Measurements from ENCODE around the gene ZFAND3. TPM values are rescaled to one million over a fixed set of nuclear protein-coding genes. Genes with fewer than 3 reads are reported as not detected.

Gene ZFAND3
- total RNA-seq, 1 donor from 2014 or later: 23.4 TPM

GRCh38 chr6:38188677-38189335, 369.3 kb downstream of the ZFAND3 start:
- DNase-seq: no peak

- no peak for DNase-seq
These were observed 371.9 kb downstream of the ZFAND3 start for GRCh38 chr6:38191418-38191817.

DNA sequence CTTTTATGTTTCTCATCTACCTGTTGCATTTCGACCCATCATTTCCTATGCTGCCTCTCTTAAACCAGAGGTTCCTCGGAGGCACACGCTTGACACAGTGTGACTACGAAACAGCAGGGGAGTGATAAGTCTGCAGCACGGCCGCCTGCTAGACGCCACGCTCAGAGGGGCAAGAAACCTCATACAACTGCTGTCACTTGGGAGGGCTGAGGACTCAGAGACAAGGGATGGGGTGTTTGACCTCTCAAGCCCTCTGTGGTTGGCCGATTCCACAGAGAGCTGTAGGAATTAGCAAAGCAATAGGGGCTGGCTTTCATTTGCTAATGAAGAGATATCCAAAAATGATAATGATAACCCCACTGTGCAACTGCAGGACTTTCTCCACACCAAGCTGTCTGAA, 372.5 kb downstream of the ZFAND3 start:
- no peak for DNase-seq

DNA sequence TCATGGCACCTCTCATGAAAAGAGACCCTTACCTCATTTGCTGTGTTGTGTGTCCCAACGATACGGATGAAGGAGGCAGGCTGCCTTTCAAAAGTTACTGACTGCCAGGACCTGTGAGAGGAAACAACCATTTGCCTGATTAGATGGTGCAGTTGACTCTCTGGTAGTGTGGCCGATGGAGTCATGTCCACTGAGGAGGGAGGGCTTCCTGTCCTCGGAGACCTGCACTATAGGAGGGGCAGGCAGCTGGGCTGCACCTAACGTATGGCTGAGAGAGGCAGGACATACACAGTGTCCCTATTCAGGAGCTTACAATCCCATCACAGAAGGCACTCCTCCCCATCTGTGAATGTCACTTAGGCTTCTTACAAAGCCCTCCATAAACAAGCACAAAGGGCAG, 373.0 kb downstream of the ZFAND3 start:
- DNase-seq: no peak

- no peak for DNase-seq
These were observed 373.5 kb downstream of the ZFAND3 start for GRCh38 chr6:38193051-38193450.

- no peak for DNase-seq
These were observed 374.2 kb downstream of the ZFAND3 start for GRCh38 chr6:38193481-38194281.

DNA sequence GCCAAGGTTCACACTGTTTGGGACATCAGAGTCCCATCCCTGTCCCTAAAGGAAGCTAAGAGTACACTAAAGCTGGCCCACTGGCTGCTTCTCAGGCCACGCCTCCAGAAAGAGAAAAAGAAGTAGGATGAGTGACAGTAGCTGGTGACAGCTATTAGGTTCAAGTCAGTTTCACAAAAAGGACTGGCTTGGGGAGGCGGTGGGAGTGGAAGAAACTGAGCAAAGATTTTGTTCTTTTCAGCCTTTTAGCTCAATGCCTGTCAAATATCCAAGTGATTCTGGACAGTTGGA, 374.7 kb downstream of the ZFAND3 start:
- no peak for DNase-seq

GRCh38 chr6:38194589-38194988, 375.1 kb downstream of the ZFAND3 start:
- DNase-seq: no peak

- no peak for DNase-seq
These were observed 375.6 kb downstream of the ZFAND3 start for GRCh38 chr6:38195113-38195635.

DNA sequence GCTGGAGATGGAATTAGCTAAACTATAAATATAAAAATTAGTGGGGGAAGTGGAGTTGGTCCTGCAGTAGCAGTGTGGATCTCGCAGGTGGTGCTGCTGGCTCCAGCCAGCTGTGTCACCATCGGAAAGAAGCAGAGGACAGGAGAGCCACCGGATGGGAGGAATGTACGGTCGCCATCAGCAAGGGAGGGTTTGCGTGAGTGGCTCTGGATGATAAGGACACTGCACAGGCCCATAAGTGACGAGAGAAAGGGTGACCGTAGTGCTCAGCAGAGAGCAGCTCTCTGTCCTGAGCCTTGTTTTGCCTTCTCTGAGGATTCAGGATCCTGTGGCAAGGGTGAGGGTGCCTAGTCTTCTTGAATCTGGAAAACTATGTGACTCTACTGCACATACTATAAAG, 378.7 kb downstream of the ZFAND3 start:
- DNase-seq: no peak

Small RNAs within 50 kb of the gene (small RNA-seq; reads per million reads assigned to genes)
- not detected for gene RN7SL285P
- not detected for gene RNU1-87P

Other genes with a start within 250 kb of the ZFAND3 start
- 19.8 TPM for gene MDGA1, start 121.8 kb upstream of the ZFAND3 start, total RNA-seq

Data from occipital lobe (tissue), 3 donors.